H9 (cell line): ENCODE measurements around the gene DUT. TPM values are rescaled to one million over a fixed set of nuclear protein-coding genes. Genes with fewer than 3 reads are reported as not detected.

Experiments
- DNase-seq: peaks from one replicate; pipeline ENCODE4 v3.0.0-alpha.2; 2017
- H2AFZ ChIP-seq: one replicate; pipeline ENCODE4 v1.6.1; 2013; ENCODE audit warnings: mild to moderate bottlenecking, low read length, control low read depth, moderate library complexity
- H2AK5ac ChIP-seq: 2 replicates; pipeline ENCODE4 v1.6.1; 2013; ENCODE audit warnings: low read length, control low read depth, mixed read lengths; ENCODE audit not compliant: insufficient read length
- H2BK120ac ChIP-seq: one replicate; pipeline ENCODE4 v1.6.1; 2013; ENCODE audit warnings: low read depth, mild to moderate bottlenecking, low read length, control low read depth, inconsistent platforms; ENCODE audit not compliant: poor library complexity, severe bottlenecking
- H2BK12ac ChIP-seq: 2 replicates; pipeline ENCODE4 v1.6.1; 2013; ENCODE audit warnings: low read length, control low read depth, mixed read lengths, low read depth; ENCODE audit not compliant: insufficient read length
- H2BK15ac ChIP-seq: 2 replicates; pipeline ENCODE4 v1.6.1; 2013; ENCODE audit warnings: low read depth, low read length, control low read depth
- H2BK20ac ChIP-seq: one replicate; pipeline ENCODE4 v1.6.1; 2013; ENCODE audit warnings: low read depth, mild to moderate bottlenecking, low read length, control low read depth, inconsistent platforms; ENCODE audit not compliant: poor library complexity, severe bottlenecking
- H2BK5ac ChIP-seq: 2 replicates; pipeline ENCODE4 v1.6.1; 2013; ENCODE audit warnings: low read length, control low read depth, mixed read lengths; ENCODE audit not compliant: insufficient read length
- H3K14ac ChIP-seq: 2 replicates; pipeline ENCODE4 v1.6.1; 2013; ENCODE audit warnings: low read length, control low read depth; ENCODE audit not compliant: insufficient read depth
- H3K18ac ChIP-seq: 2 replicates; pipeline ENCODE4 v1.6.1; 2013; ENCODE audit warnings: low read depth, mild to moderate bottlenecking, mixed read lengths, low read length, control low read depth; ENCODE audit not compliant: insufficient read length
- H3K23ac ChIP-seq: 2 replicates; pipeline ENCODE4 v1.6.1; 2013; ENCODE audit warnings: low read length, control low read depth, mixed read lengths, low read depth; ENCODE audit not compliant: insufficient read length
- H3K23me2 ChIP-seq: 2 replicates; pipeline ENCODE4 v1.6.1; 2013; ENCODE audit warnings: low read depth, mild to moderate bottlenecking, mixed read lengths, low read length, control low read depth; ENCODE audit not compliant: insufficient read length, poor library complexity, severe bottlenecking
- H3K27ac ChIP-seq: 2 replicates; pipeline ENCODE4 v1.5.1; 2013; ENCODE audit warnings: low read length, control low read depth, mixed read lengths, low read depth; ENCODE audit not compliant: insufficient read length
- H3K27me3 ChIP-seq: 2 replicates; pipeline ENCODE4 v1.6.1; 2013; ENCODE audit warnings: low read length, control low read depth, inconsistent platforms; ENCODE audit not compliant: insufficient read depth
- H3K4ac ChIP-seq: 2 replicates; pipeline ENCODE4 v1.6.1; 2013; ENCODE audit warnings: low read depth, mild to moderate bottlenecking, control low read depth, inconsistent platforms, low read length, moderate library complexity
- H3K4me1 ChIP-seq: 2 replicates; pipeline ENCODE4 v1.6.1; 2013; ENCODE audit warnings: low read length, control low read depth, inconsistent platforms; ENCODE audit not compliant: insufficient read depth
- H3K4me2 ChIP-seq: 2 replicates; pipeline ENCODE4 v1.6.1; 2013; ENCODE audit warnings: low read length, control low read depth, mixed read lengths; ENCODE audit not compliant: insufficient read length, insufficient read depth
- H3K56ac ChIP-seq: 2 replicates; pipeline ENCODE4 v1.6.1; 2013; ENCODE audit warnings: low read depth, mild to moderate bottlenecking, mixed read lengths, low read length, control low read depth; ENCODE audit not compliant: insufficient read length
- H3K79me1 ChIP-seq: 2 replicates; pipeline ENCODE4 v1.6.1; 2013; ENCODE audit warnings: low read depth, mild to moderate bottlenecking, moderate library complexity, low read length, control low read depth, inconsistent platforms; ENCODE audit not compliant: insufficient read depth, poor library complexity, severe bottlenecking
- H3K79me2 ChIP-seq: 2 replicates; pipeline ENCODE4 v1.6.1; 2013; ENCODE audit warnings: low read length, control low read depth, inconsistent platforms; ENCODE audit not compliant: insufficient read depth
- H3K9ac ChIP-seq: 2 replicates; pipeline ENCODE4 v1.6.1; 2013; ENCODE audit warnings: low read length, control low read depth, mixed read lengths; ENCODE audit not compliant: insufficient read length; ENCODE audit errors: extremely low read depth
- H3K9me3 ChIP-seq: one replicate; pipeline ENCODE4 v1.6.1; 2013; ENCODE audit warnings: low read depth, low read length, inconsistent platforms; ENCODE audit not compliant: control insufficient read depth
- H3T11ph ChIP-seq: one replicate; pipeline ENCODE4 v1.6.1; 2013; ENCODE audit warnings: mild to moderate bottlenecking, low read length, control low read depth, inconsistent platforms
- H4K20me1 ChIP-seq: one replicate; pipeline ENCODE4 v1.6.1; 2013; ENCODE audit not compliant: control insufficient read depth, insufficient read length, insufficient read depth
- H4K5ac ChIP-seq: 2 replicates; pipeline ENCODE4 v1.6.1; 2013; ENCODE audit warnings: low read depth, mild to moderate bottlenecking, mixed read lengths, low read length, control low read depth; ENCODE audit not compliant: insufficient read length
- H4K8ac ChIP-seq: replicated peaks from 2 replicates; pipeline ENCODE4 v1.6.1; 2013; ENCODE audit warnings: low read length, control low read depth, mixed read lengths, low read depth; ENCODE audit not compliant: insufficient read length
- H4K91ac ChIP-seq: 2 replicates; pipeline ENCODE4 v1.6.1; 2013; ENCODE audit warnings: low read depth, mild to moderate bottlenecking, moderate library complexity, mixed read lengths, low read length, control low read depth; ENCODE audit not compliant: insufficient read length
- H3K27ac Mint-ChIP-seq, 3 experiments: 2 replicates in 2 of 3; 3 replicates in 1 of 3; pipeline ENCODE4 v1.8.0; 2020 to 2021; ENCODE audit warnings: mixed read lengths in 3 of 3, mild to moderate bottlenecking in 1 of 3, moderate library complexity in 1 of 3
- H3K27me3 Mint-ChIP-seq: 2 replicates; pipeline ENCODE4 v1.8.0; 2021; ENCODE audit warnings: low read depth, mild to moderate bottlenecking, moderate library complexity, mixed read lengths
- H3K36me3 Mint-ChIP-seq, 3 experiments: 2 replicates in 2 of 3; 3 replicates in 1 of 3; pipeline ENCODE4 v1.8.0; 2020 to 2021; ENCODE audit warnings: low read depth in 3 of 3, mixed read lengths in 3 of 3; ENCODE audit not compliant: insufficient read depth in 1 of 3
- H3K4me1 Mint-ChIP-seq, 2 experiments: 2 replicates each; pipeline ENCODE4 v1.8.0; 2020; ENCODE audit warnings: mixed read lengths in 2 of 2
- H3K4me3 Mint-ChIP-seq, 2 experiments: 2 replicates in 1 of 2; 3 replicates in 1 of 2; pipeline ENCODE4 v1.8.0; 2020 to 2021; ENCODE audit warnings: mild to moderate bottlenecking in 2 of 2, mixed read lengths in 2 of 2, moderate library complexity in 1 of 2
- H3K9me3 Mint-ChIP-seq, 2 experiments: 2 replicates in 1 of 2; 3 replicates in 1 of 2; pipeline ENCODE4 v1.8.0; 2020; ENCODE audit warnings: mild to moderate bottlenecking in 2 of 2, mixed read lengths in 2 of 2, moderate library complexity in 1 of 2
- CTCF ChIP-seq: fragments of 200-600 bp; sonication (generic); conservative IDR thresholded peaks from 3 replicates; pipeline ENCODE4 v1.8.0; 2021; ENCODE audit warnings: antibody characterized with exemption, mild to moderate bottlenecking
- WGBS: extraction: QIAGEN DNeasy Blood & Tissue Kit; methylation state at CpG from one replicate; pipeline ENCODE4 v1.1.7; 2013; ENCODE audit warnings: missing lambda C conversion rate, low lambda C conversion rate, mixed read lengths; ENCODE audit not compliant: insufficient read length; ENCODE audit errors: extremely low coverage; 5-methylcytosine and 5-hydroxymethylcytosine counted together
- total RNA-seq: library from RNA; stranded (reverse); gene quantifications from 2 replicates; pipeline ENCODE4 v1.2.1, GENCODE V29; 2021

DUT gene
- total RNA-seq, 1 experiment from 2014 or later: 137 TPM

GRCh38 chr15:48298914-48299313, 32.3 kb upstream of the DUT start:
- Mint-ChIP-seq H3K9me3 (no peaks in the 10 kb centered on the region), H3K27ac (peak overlapping the region; percentile 17 to 96 (median 28); a peak in 3 of 7 replicates), H3K4me3 (peak overlapping the region; percentile 4 to 50; a peak in 3 of 5 replicates), H3K36me3 (no peaks in the 10 kb centered on the region), H3K27me3 (no peaks in the 10 kb centered on the region; the same call in 1 of the 2 replicates), H3K4me1 (peaks cover 42 to 47% of the 10 kb centered on the region in 2 experiments)
- DNase-seq: no peak
- H3K23me2 ChIP-seq: no peaks in the 10 kb centered on the region
- H3K27me3 ChIP-seq: no peaks in the 10 kb centered on the region
- no peak overlapping the region for H2BK20ac ChIP-seq
- no peak overlapping the region for H2AK5ac ChIP-seq
- no peak overlapping the region for H4K5ac ChIP-seq
- H2BK5ac ChIP-seq: no peak overlapping the region
- no peak overlapping the region for H3K18ac ChIP-seq
- H3K9ac ChIP-seq: no peak overlapping the region
- H4K91ac ChIP-seq: no peak overlapping the region
- no peak overlapping the region for H2BK120ac ChIP-seq
- H2BK15ac ChIP-seq: no peak overlapping the region
- WGBS: no CpG with 5 or more reads among the region's 2 CpGs
- no peak overlapping the region for H3K14ac ChIP-seq
- H3K9me3 ChIP-seq: no peaks in the 10 kb centered on the region
- H3K56ac ChIP-seq: no peak overlapping the region
- no peaks in the 10 kb centered on the region for H3K79me1 ChIP-seq
- peaks cover 14% of the 10 kb centered on the region; the same call in 1 of the 2 replicates for H3K4me1 ChIP-seq
- no peak overlapping the region for H3K4me2 ChIP-seq
- no peak overlapping the region for H2AFZ ChIP-seq
- no peak overlapping the region for H2BK12ac ChIP-seq
- H4K20me1 ChIP-seq: no peaks in the 10 kb centered on the region
- H3K27ac ChIP-seq: peak overlapping the region; percentile 58
- peak overlapping the region; percentile 29 for H3T11ph ChIP-seq
- H4K8ac ChIP-seq: no peak overlapping the region
- H3K4ac ChIP-seq: no peak overlapping the region
- TF ChIP-seq CTCF: no peak
- H3K79me2 ChIP-seq: no peaks in the 10 kb centered on the region
- H3K23ac ChIP-seq: no peak overlapping the region
